HUES64 (cell line): ENCODE measurements around the gene NDFIP2.

Experiments used
- H3K27ac ChIP-seq: 2 replicates; pipeline ENCODE4 v1.7.0; 2013; ENCODE audit warnings: low read depth, low read length, inconsistent platforms
- H3K27me3 ChIP-seq: 2 replicates; pipeline ENCODE4 v1.6.1; 2013; ENCODE audit warnings: mild to moderate bottlenecking, low read length; ENCODE audit not compliant: insufficient read depth
- H3K36me3 ChIP-seq: 2 replicates; pipeline ENCODE4 v1.6.1; 2013; ENCODE audit warnings: mild to moderate bottlenecking, low read length; ENCODE audit not compliant: insufficient read depth
- H3K4me1 ChIP-seq: 2 replicates; pipeline ENCODE4 v1.6.1; 2013; ENCODE audit warnings: mild to moderate bottlenecking, low read length, moderate library complexity; ENCODE audit not compliant: insufficient read depth
- H3K4me3 ChIP-seq: 2 replicates; pipeline ENCODE4 v1.5.1; 2013; ENCODE audit warnings: mild to moderate bottlenecking, low read length, moderate library complexity
- H3K9ac ChIP-seq: 2 replicates; pipeline ENCODE4 v1.6.1; 2013; ENCODE audit warnings: mild to moderate bottlenecking, low read depth, low read length
- H3K9me3 ChIP-seq: 2 replicates; pipeline ENCODE4 v1.6.1; 2013; ENCODE audit warnings: low read depth, low read length; ENCODE audit not compliant: insufficient read depth
- WGBS: fragments of 150-250, 120-280 bp; methylation state at CpG from one replicate; pipeline ENCODE4 v1.1.7; 2013; ENCODE audit warnings: missing lambda C conversion rate; 5-methylcytosine and 5-hydroxymethylcytosine counted together

NDFIP2 gene

GRCh38 chr13:79447741-79448140 lies 33.2 kb upstream of the NDFIP2 start:
- WGBS: 83% methylated on average over 1 of the region's 2 CpGs
- Histone ChIP-seq H3K9ac (no peak overlapping the region), H3K9me3 (no peaks in the 10 kb centered on the region), H3K27me3 (no peaks in the 10 kb centered on the region), H3K4me1 (peaks cover 16% of the 10 kb centered on the region), H3K36me3 (no peaks in the 10 kb centered on the region), H3K4me3 (no peak overlapping the region), H3K27ac (no peak overlapping the region)

GRCh38 chr13:79448413-79448812 lies 32.5 kb upstream of the NDFIP2 start:
- Histone ChIP-seq H3K9me3 (no peaks in the 10 kb centered on the region), H3K4me1 (peaks cover 16% of the 10 kb centered on the region), H3K27me3 (no peaks in the 10 kb centered on the region), H3K36me3 (no peaks in the 10 kb centered on the region), H3K4me3 (no peak overlapping the region), H3K27ac (no peak overlapping the region), H3K9ac (no peak overlapping the region)
- WGBS: 96% methylated on average over 1 of the region's 1 CpG

- 100% methylated on average over 1 of the region's 4 CpGs for WGBS
- Histone ChIP-seq H3K9me3 (no peaks in the 10 kb centered on the region), H3K4me3 (no peak overlapping the region), H3K27me3 (no peaks in the 10 kb centered on the region), H3K9ac (no peak overlapping the region), H3K27ac (no peak overlapping the region), H3K4me1 (peaks cover 16% of the 10 kb centered on the region), H3K36me3 (no peaks in the 10 kb centered on the region)
Measured at GRCh38 chr13:79450110-79450509, 30.8 kb upstream of the NDFIP2 start.

- no peak overlapping the region for H3K9ac ChIP-seq
- H3K36me3 ChIP-seq: no peaks in the 10 kb centered on the region
- H3K9me3 ChIP-seq: no peaks in the 10 kb centered on the region
- H3K27ac ChIP-seq: no peak overlapping the region
- peaks cover 16% of the 10 kb centered on the region for H3K4me1 ChIP-seq
- WGBS: 38% methylated on average over 3 of the region's 3 CpGs
- H3K4me3 ChIP-seq: no peak overlapping the region
- H3K27me3 ChIP-seq: no peaks in the 10 kb centered on the region
Measured at GRCh38 chr13:79451500-79451962, 29.4 kb upstream of the NDFIP2 start.

- Histone ChIP-seq H3K27ac (no peak overlapping the region), H3K9ac (no peak overlapping the region), H3K27me3 (no peaks in the 10 kb centered on the region), H3K4me1 (peaks cover 16% of the 10 kb centered on the region), H3K36me3 (no peaks in the 10 kb centered on the region), H3K4me3 (no peak overlapping the region), H3K9me3 (no peaks in the 10 kb centered on the region)
- 84% methylated on average over 2 of the region's 3 CpGs for WGBS
Measured at GRCh38 chr13:79452239-79452913, 28.6 kb upstream of the NDFIP2 start.

- peaks cover 16% of the 10 kb centered on the region for H3K4me1 ChIP-seq
- no peak overlapping the region for H3K4me3 ChIP-seq
- 94% methylated on average over 7 of the region's 7 CpGs for WGBS
- H3K9me3 ChIP-seq: no peaks in the 10 kb centered on the region
- no peak overlapping the region for H3K9ac ChIP-seq
- H3K27ac ChIP-seq: no peak overlapping the region
- H3K27me3 ChIP-seq: no peaks in the 10 kb centered on the region
- no peaks in the 10 kb centered on the region for H3K36me3 ChIP-seq
Measured at GRCh38 chr13:79455331-79455730, 25.6 kb upstream of the NDFIP2 start.

- no peak overlapping the region for H3K4me3 ChIP-seq
- H3K27me3 ChIP-seq: no peaks in the 10 kb centered on the region
- H3K9ac ChIP-seq: no peak overlapping the region
- H3K36me3 ChIP-seq: no peaks in the 10 kb centered on the region
- no peak overlapping the region for H3K27ac ChIP-seq
- H3K4me1 ChIP-seq: peaks cover 15% of the 10 kb centered on the region
- WGBS: 93% methylated on average over 1 of the region's 1 CpG
- H3K9me3 ChIP-seq: no peaks in the 10 kb centered on the region
Measured at GRCh38 chr13:79456051-79456450, 24.9 kb upstream of the NDFIP2 start.

GRCh38 chr13:79456656-79457365 lies 24.1 kb upstream of the NDFIP2 start:
- Histone ChIP-seq H3K4me3 (no peak overlapping the region), H3K27me3 (no peaks in the 10 kb centered on the region), H3K36me3 (no peaks in the 10 kb centered on the region), H3K9ac (no peak overlapping the region), H3K4me1 (peaks cover 9% of the 10 kb centered on the region), H3K9me3 (no peaks in the 10 kb centered on the region), H3K27ac (no peak overlapping the region)
- 83% methylated on average over 1 of the region's 1 CpG for WGBS

GRCh38 chr13:79457390-79457789 lies 23.6 kb upstream of the NDFIP2 start:
- WGBS: no CpG with 5 or more reads among the region's 1 CpG
- Histone ChIP-seq H3K4me1 (peaks cover 3% of the 10 kb centered on the region; the same call in 1 of the 2 replicates), H3K9me3 (no peaks in the 10 kb centered on the region), H3K9ac (no peak overlapping the region), H3K4me3 (no peak overlapping the region), H3K27me3 (no peaks in the 10 kb centered on the region), H3K36me3 (no peaks in the 10 kb centered on the region), H3K27ac (no peak overlapping the region)

GRCh38 chr13:79457948-79458347 lies 23.0 kb upstream of the NDFIP2 start:
- Histone ChIP-seq H3K9ac (no peak overlapping the region), H3K27ac (no peak overlapping the region), H3K4me3 (no peak overlapping the region), H3K9me3 (no peaks in the 10 kb centered on the region), H3K36me3 (no peaks in the 10 kb centered on the region), H3K27me3 (no peaks in the 10 kb centered on the region), H3K4me1 (no peaks in the 10 kb centered on the region)
- WGBS: 94% methylated on average over 1 of the region's 2 CpGs

- no peak overlapping the region for H3K27ac ChIP-seq
Measured at GRCh38 chr13:79458436-79458835, 22.5 kb upstream of the NDFIP2 start.

More at GRCh38 chr13:79458436-79458835, 22.5 kb upstream of the NDFIP2 start:
- Histone ChIP-seq H3K4me1 (no peaks in the 10 kb centered on the region), H3K27me3 (no peaks in the 10 kb centered on the region), H3K9me3 (no peaks in the 10 kb centered on the region), H3K36me3 (no peaks in the 10 kb centered on the region), H3K9ac (no peak overlapping the region), H3K4me3 (no peak overlapping the region)
- 85% methylated on average over 2 of the region's 2 CpGs for WGBS
